T-helper 2 cell (primary cell): ENCODE measurements around the gene FOXO6.
A peak's percentile ranks its signal among the peaks of the same experiment; 100 is the strongest.

Experiments used
- DNase-seq, 5 experiments: peaks; one replicate each; pipeline versions ENCODE4 v3.0.0 to v3.0.0-alpha.2; 2012 to 2022

FOXO6 gene

GRCh38 chr1:41411229-41411628 is 50.0 kb downstream of the FOXO6 start:
- DNase-seq = no peak

- no peak for DNase-seq
Observed at GRCh38 chr1:41412748-41413147, 51.5 kb downstream of the FOXO6 start.

- no peak for DNase-seq
Observed at GRCh38 chr1:41413748-41414281, 52.6 kb downstream of the FOXO6 start.

- no peak for DNase-seq
Observed at GRCh38 chr1:41414296-41414695, 53.1 kb downstream of the FOXO6 start.

- no peak for DNase-seq
Observed at GRCh38 chr1:41414716-41415306, 53.6 kb downstream of the FOXO6 start.

GRCh38 chr1:41416081-41416480 is 54.8 kb downstream of the FOXO6 start:
- no peak for DNase-seq

GRCh38 chr1:41416552-41417334 is 55.5 kb downstream of the FOXO6 start:
- peak; percentile 12 to 46 (median 41) for DNase-seq

GRCh38 chr1:41417335-41417682 is 56.1 kb downstream of the FOXO6 start:
- DNase-seq = no peak

GRCh38 chr1:41417746-41418145 is 56.5 kb downstream of the FOXO6 start:
- DNase-seq = no peak

GRCh38 chr1:41418857-41419583 is 57.8 kb downstream of the FOXO6 start:
- no peak for DNase-seq

- no peak for DNase-seq
Observed at GRCh38 chr1:41419584-41420295, 58.5 kb downstream of the FOXO6 start.

- no peak for DNase-seq
Observed at GRCh38 chr1:41420351-41420750, 59.1 kb downstream of the FOXO6 start.

- DNase-seq = no peak
Observed at GRCh38 chr1:41420860-41421259, 59.6 kb downstream of the FOXO6 start.

- no peak for DNase-seq
Observed at GRCh38 chr1:41422306-41422705, 61.1 kb downstream of the FOXO6 start.

- no peak for DNase-seq
Observed at GRCh38 chr1:41423511-41424191, 62.4 kb downstream of the FOXO6 start.

GRCh38 chr1:41424581-41425118 is 63.4 kb downstream of the FOXO6 start:
- DNase-seq = no peak

- DNase-seq = no peak
Observed at GRCh38 chr1:41425369-41425768, 64.1 kb downstream of the FOXO6 start.

GRCh38 chr1:41426201-41426890 is 65.1 kb downstream of the FOXO6 start:
- no peak for DNase-seq

GRCh38 chr1:41427122-41427913 is 66.1 kb downstream of the FOXO6 start:
- no peak for DNase-seq

- DNase-seq = no peak
Observed at GRCh38 chr1:41427916-41428737, 66.9 kb downstream of the FOXO6 start.
